Activated B cell treated with CpG ODN at 0.5 μM for 24 hours (primary cell): Measurements from ENCODE around the gene AGBL4. TPM values are rescaled to one million over a fixed set of nuclear protein-coding genes. Genes with fewer than 3 reads are reported as not detected.

Experiments
- ATAC-seq: fragments of 200-7000 bp; cut with Tn5 transposase; one replicate; pipeline ENCODE4 v1.10.0; 2021; ENCODE audit warnings: low read depth, mild to moderate bottlenecking, moderate library complexity
- CTCF ChIA-PET: fragments of 350-600 bp; sonication (Branson Sonifier 250); formaldehyde crosslinking; loops from one replicate; lab custom pipeline; 2021; ENCODE audit warnings: antibody characterized with exemption; lab: Charles Lee
- POLR2A ChIA-PET: fragments of 350-600 bp; sonication (Branson Sonifier 250); formaldehyde crosslinking; loops from one replicate; lab custom pipeline; 2021; ENCODE audit warnings: antibody characterized with exemption; lab: Charles Lee
- DNase-seq: peaks from one replicate; pipeline ENCODE4 v3.0.0; 2022
- H3K27ac Mint-ChIP-seq: one replicate; pipeline ENCODE4 v1.8.0; 2020; ENCODE audit warnings: mixed read lengths
- H3K27me3 Mint-ChIP-seq: one replicate; pipeline ENCODE4 v1.8.0; 2021; ENCODE audit warnings: mixed read lengths
- H3K36me3 Mint-ChIP-seq: one replicate; pipeline ENCODE4 v1.8.0; 2021; ENCODE audit warnings: low read depth, mixed read lengths
- H3K4me1 Mint-ChIP-seq: one replicate; pipeline ENCODE4 v1.8.0; 2021; ENCODE audit warnings: mixed read lengths
- H3K4me3 Mint-ChIP-seq: one replicate; pipeline ENCODE4 v1.8.0; 2020; ENCODE audit warnings: mild to moderate bottlenecking, mixed read lengths
- H3K9me3 Mint-ChIP-seq: one replicate; pipeline ENCODE4 v1.8.0; 2020; ENCODE audit warnings: mixed read lengths
- intact Hi-C: fragments of 100-400 bp; cut with micrococcal nuclease; formaldehyde crosslinking; loops from one replicate; pipeline ENCODE4 v1.15.1; 2024
- total RNA-seq: library from RNA; stranded (reverse); gene quantifications from 2 replicates; pipeline ENCODE4 v1.2.3, GENCODE V29; 2022
- TF ChIP-seq, protein P1 (sequence below): fragments of 200-600 bp; IDR thresholded peaks from one replicate; pipeline ENCODE4 v1.8.0; 2022; ENCODE audit warnings: antibody characterized with exemption, mild to moderate bottlenecking

AGBL4 gene
- total RNA-seq, 1 donor from 2014 or later, result 0.24 TPM

DNA sequence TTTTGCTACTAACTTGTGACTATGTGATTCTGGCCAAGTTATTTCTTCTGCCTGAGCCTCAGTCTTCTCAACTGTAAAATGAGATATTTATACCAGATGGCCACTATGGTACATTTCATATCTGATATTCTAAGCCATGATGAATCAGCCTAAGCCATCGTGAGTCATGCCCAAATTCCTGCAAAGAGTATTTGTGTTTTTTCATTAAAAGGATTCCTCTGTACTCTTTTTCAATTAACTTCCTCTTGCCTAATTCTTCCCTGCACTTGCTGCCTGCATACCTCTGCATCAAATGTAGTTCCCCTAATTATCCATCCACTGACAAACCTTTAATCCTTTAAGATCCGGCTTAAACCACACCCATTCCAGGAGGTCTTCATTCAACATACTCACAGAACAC, 672.0 kb downstream of the AGBL4 start:
- Mint-ChIP-seq H3K4me1 (no peaks in the 10 kb centered on the region), H3K36me3 (no peaks in the 10 kb centered on the region), H3K9me3 (no peaks in the 10 kb centered on the region), H3K4me3 (no peak overlapping the region), H3K27me3 (no peaks in the 10 kb centered on the region), H3K27ac (no peak overlapping the region)
- DNase-seq (no peak), ATAC-seq (no peak)
- ChIA-PET CTCF (no interaction called here), POLR2A (no interaction called here)
- TF ChIP-seq, protein P1, sequence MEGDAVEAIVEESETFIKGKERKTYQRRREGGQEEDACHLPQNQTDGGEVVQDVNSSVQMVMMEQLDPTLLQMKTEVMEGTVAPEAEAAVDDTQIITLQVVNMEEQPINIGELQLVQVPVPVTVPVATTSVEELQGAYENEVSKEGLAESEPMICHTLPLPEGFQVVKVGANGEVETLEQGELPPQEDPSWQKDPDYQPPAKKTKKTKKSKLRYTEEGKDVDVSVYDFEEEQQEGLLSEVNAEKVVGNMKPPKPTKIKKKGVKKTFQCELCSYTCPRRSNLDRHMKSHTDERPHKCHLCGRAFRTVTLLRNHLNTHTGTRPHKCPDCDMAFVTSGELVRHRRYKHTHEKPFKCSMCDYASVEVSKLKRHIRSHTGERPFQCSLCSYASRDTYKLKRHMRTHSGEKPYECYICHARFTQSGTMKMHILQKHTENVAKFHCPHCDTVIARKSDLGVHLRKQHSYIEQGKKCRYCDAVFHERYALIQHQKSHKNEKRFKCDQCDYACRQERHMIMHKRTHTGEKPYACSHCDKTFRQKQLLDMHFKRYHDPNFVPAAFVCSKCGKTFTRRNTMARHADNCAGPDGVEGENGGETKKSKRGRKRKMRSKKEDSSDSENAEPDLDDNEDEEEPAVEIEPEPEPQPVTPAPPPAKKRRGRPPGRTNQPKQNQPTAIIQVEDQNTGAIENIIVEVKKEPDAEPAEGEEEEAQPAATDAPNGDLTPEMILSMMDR, result no peak
- intact Hi-C loops, result no loop called here

- no peaks in the 10 kb centered on the region for H3K27me3 Mint-ChIP-seq
- intact Hi-C loops, result no loop called here
- ATAC-seq, result no peak
- H3K36me3 Mint-ChIP-seq, result no peaks in the 10 kb centered on the region
- no peaks in the 10 kb centered on the region for H3K4me1 Mint-ChIP-seq
- no peak for DNase-seq
- ChIA-PET CTCF (no interaction called here), POLR2A (no interaction called here)
- peaks cover 10% of the 10 kb centered on the region for H3K9me3 Mint-ChIP-seq
- no peak overlapping the region for H3K4me3 Mint-ChIP-seq
- TF ChIP-seq, protein P1, result no peak
- H3K27ac Mint-ChIP-seq, result no peak overlapping the region
Observed at GRCh38 chr1:49346767-49347349, 676.9 kb downstream of the AGBL4 start.

- TF ChIP-seq, protein P1, result no peak
- ATAC-seq (no peak), DNase-seq (no peak)
- H3K27me3 Mint-ChIP-seq, result no peaks in the 10 kb centered on the region
- ChIA-PET POLR2A (no interaction called here), CTCF (no interaction called here)
- no peaks in the 10 kb centered on the region for H3K4me1 Mint-ChIP-seq
- peaks cover 5% of the 10 kb centered on the region for H3K9me3 Mint-ChIP-seq
- intact Hi-C loops, result no loop called here
- H3K36me3 Mint-ChIP-seq, result no peaks in the 10 kb centered on the region
- no peak overlapping the region for H3K27ac Mint-ChIP-seq
- H3K4me3 Mint-ChIP-seq, result no peak overlapping the region
Observed at GRCh38 chr1:49340576-49340975, 683.2 kb downstream of the AGBL4 start.

- H3K4me1 Mint-ChIP-seq, result no peaks in the 10 kb centered on the region
- H3K27me3 Mint-ChIP-seq, result no peaks in the 10 kb centered on the region
- no peak overlapping the region for H3K4me3 Mint-ChIP-seq
- DNase-seq (no peak), ATAC-seq (no peak)
- TF ChIP-seq, protein P1, result no peak
- no peaks in the 10 kb centered on the region for H3K9me3 Mint-ChIP-seq
- H3K27ac Mint-ChIP-seq, result no peak overlapping the region
- ChIA-PET POLR2A (no interaction called here), CTCF (no interaction called here)
- intact Hi-C loops, result no loop called here
- no peaks in the 10 kb centered on the region for H3K36me3 Mint-ChIP-seq
Observed at GRCh38 chr1:49339043-49339442, 684.7 kb downstream of the AGBL4 start.

DNA sequence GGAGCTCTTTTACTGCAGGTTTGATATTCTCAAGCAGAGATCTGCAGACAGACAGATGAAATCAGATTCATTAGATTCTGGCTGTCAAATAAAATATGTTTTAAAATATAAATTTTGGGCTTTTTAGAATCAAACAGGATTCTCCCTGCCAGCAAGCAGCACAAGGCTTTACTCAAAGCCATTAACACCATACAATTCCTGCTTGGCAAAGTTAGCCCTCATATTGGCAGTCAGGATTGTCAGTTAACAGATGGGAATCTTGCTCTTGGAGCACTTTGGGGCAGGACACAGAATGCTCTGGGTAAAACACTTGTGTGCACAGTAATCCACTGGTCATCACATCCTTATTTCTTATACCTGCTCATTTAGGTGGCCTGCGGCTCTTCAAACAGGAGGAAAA, 686.5 kb downstream of the AGBL4 start:
- no peak for DNase-seq
- intact Hi-C loops, result no loop called here
- Mint-ChIP-seq H3K4me1 (no peaks in the 10 kb centered on the region), H3K27me3 (no peaks in the 10 kb centered on the region), H3K36me3 (no peaks in the 10 kb centered on the region), H3K27ac (no peak overlapping the region), H3K4me3 (no peak overlapping the region), H3K9me3 (no peaks in the 10 kb centered on the region)
- CTCF ChIA-PET, result no interaction called here
- ATAC-seq, result no peak
- TF ChIP-seq, protein P1, result no peak
- POLR2A ChIA-PET, result no interaction called here
